ENCODE results near the gene ARHGEF17. TPM values are rescaled to one million over a fixed set of nuclear protein-coding genes. Genes with fewer than 3 reads are reported as not detected.

The ARHGEF17 gene
- polyA plus RNA-seq, 12 donors = 36.2 to 55.1 (median 44.6) TPM; not detected in 1

- DNase-seq = no peak
These were observed 4.0 kb downstream of the ARHGEF17 start for GRCh38 chr11:73312036-73312435.

GRCh38 chr11:73312851-73313327, 4.8 kb downstream of the ARHGEF17 start:
- no peak for DNase-seq

GRCh38 chr11:73313652-73314051, 5.6 kb downstream of the ARHGEF17 start:
- DNase-seq = no peak

DNA sequence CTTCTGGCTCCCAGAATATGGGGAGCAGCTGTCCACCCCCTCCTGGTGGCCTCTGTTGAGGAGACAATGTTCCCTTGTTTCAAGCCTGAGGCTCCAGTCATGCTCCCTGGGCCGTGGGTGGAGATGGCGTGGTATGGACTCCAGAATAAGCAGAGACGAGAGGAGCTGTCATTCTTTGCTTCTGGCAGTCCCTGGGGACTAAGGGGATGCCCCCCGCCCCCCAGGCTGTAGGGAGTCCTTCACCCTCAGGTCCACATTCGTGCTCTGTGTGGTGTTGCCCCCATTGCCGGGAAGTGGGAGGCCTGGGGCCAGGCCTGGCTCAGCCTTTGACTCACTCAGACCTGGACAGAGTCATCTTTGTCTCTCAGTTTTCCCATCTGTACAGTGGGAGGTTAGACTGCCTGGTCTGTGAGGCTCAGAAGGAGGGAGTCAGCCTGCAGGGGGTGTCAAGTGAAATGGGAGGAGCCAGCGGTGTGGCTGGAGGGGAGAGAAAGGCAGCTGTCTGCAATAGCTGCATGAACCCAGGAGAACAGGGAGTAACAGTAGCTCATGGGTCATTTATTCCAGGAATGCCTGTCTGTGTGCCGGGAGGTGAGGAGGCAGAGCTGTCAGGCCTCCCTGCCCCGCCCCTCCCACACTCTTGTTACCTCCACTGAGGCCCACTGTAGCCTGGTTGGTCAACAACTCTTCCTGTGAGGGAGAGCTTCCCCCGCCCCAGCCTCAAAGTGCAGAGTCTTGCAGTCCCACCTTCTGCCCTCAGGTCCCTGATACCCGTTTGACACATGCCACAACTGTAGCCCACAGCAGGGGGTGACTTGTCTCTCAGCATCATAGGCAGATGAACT, 6.3 kb downstream of the ARHGEF17 start:
- DNase-seq = no peak

GRCh38 chr11:73315293-73316020, 7.4 kb downstream of the ARHGEF17 start:
- no peak for DNase-seq

- DNase-seq = no peak
These were observed 8.3 kb downstream of the ARHGEF17 start for GRCh38 chr11:73316422-73316821.

DNA sequence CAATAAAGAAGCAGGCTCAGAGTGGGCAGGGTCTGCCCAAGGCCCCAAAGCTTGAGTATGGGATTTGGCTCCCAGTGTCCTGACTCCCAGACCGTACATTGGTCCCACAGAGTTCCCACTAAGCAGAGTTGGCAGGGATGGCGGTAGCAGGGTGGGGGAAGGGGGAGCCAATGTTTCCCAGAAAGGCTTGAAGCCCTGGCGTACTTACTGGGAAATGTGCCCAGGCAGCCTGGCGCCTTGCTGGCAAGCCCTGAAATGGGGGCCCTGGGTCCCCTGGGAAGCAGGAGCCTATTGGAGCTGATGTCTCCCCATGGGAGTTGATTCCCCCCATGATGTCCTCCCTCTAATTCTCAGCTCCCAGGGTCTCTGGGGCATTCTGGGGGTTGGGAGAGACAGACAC, 9.3 kb downstream of the ARHGEF17 start:
- DNase-seq = no peak

- DNase-seq = no peak
These were observed 9.7 kb downstream of the ARHGEF17 start for GRCh38 chr11:73317803-73318202.

DNA sequence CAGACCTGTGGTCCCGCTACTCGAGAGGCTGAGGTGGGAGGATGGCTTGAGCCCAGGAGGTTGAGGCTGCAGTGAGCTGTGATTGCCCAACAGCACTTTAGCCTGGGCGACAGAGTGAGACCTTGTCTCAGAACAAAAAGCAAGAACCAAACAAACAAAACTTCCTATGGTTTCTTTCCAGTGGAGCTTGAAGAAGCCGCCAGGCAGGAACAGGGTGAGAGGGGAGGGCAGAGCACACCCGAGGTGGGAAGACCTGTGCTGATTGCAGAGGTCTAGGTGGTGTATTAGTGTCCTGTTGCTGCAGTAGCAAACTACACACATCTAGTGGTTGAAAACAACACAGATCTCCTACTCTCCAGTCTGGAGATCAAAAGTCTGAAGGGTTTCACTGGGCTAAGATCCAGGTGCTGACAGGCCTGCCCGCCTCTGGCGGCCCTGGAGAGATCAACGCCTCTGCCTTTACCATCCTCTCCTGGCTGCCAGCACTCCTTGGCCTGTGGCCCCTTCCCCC, 10.5 kb downstream of the ARHGEF17 start:
- DNase-seq = no peak

GRCh38 chr11:73320763-73321603, 12.9 kb downstream of the ARHGEF17 start:
- no peak for DNase-seq

DNA sequence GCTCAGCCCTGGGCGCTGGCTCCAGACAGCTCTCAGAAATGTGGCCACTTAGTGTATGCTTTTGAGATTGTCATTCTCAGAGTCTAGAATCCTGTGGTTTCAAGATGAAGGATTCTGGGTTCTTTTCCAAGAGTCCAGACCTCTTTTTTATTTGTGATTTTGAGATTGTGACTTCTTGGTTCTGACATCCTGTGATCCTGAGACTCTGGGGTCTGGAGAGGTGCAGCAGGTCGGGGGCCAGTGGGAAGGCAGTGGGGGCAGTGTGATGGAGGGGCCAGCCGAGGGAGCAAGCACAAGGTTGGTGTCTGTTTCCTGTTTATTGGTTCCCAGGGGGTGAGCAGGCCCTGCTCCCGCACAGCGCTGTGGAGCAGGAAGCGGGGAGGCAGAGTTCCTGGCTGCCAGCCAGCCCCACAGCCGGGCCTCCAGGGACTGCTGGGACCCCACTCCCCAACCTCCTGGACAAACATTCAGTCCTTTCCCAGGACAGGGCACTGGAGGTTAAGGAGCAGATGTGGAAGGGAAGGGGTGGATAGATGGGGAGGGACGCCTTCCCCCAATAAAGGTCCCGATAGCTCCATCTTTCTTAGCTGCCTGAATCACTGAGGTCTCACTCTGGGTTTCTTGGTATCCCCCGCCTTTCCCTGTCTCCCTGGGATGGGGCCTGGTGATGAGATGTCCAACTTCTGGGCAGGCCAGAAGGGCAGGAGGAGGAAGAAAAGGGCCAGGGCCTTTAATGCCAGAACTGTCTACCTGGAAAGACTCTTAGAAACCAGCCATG, 13.7 kb downstream of the ARHGEF17 start:
- no peak for DNase-seq

DNA sequence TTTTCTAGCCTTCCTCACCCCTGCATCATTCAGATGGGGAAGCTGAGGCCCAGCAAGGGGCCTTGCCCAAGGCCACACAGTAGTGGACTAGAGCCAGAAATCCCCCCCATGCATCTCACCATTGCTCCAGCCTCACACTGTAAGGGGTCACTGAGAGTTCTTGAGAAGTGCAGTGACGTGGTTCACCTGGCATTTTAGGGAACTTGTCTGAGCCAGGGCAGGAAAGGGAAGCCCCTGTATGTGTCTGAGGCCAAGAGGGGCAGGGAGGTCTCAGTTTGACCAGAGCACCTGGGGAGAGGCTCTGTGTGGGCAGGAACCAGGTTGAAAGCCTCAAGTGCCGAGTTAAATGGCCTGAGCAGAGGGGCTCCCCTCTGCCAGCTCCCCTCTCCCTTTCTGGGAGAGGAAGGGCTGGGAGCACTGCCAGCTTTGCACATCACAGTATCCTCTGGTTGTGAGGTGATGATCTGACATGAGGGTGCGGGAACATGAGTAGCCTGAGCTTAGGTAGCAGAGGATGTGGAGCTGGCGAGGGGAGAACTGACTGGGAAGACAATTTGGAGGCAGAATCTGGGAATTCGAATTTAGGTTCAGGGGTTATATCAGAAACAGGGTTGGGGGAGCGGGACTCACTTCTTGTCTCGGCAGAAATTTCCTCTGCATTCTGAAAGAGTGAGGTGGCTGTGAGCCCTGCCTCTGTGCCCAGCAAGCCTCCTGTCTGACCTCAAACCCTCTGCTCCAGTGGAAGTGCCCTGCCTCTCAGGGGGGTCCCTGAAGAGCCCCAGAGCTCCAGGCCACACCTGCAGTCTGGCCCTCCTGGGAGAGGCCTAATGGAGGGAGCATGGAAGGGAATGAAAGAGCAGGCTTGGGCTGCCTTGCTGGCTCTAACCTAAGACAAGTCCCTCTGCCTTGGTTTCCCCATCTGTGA, 14.6 kb downstream of the ARHGEF17 start:
- no peak for DNase-seq

DNA sequence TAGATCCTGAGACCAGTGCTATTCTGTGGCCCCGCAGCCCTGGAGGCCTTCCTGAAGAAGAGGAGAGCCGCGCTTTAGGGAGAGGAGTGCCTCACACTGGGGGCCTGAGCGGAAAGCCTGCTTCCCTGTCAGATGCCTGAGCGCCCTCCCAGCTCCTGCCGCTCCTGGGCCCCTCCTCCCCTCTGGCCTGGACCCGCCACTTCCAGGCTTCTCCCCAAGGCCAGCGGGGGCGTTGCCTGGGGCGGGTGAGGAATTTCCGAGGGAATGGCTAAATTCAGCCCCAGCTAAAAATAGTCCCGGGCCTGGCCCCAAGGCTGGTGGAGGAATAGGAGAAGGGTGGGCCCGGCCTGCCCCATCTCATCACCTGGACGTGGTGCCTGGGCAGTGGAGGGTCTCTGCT, 15.4 kb downstream of the ARHGEF17 start:
- DNase-seq = peak; percentile 76

DNA sequence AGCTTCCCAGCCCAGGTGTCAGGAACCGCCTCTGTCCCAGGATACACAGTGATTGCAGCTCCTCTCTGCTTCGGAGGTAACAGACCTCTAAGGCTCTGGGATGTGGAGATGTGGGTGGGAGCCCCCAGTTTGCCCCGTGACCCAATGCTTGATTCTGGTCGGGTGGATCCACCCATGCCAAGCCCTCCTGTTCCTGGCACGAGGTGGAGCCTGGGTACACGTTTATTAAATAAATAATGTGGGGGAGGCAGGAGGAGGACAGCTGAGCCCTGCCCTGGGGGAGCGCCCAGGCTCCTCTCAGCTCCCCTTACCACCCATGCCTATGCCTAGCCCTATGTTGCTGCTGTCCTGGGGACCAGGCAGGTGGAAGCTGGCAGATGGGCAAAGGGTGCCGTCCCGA, 16.0 kb downstream of the ARHGEF17 start:
- no peak for DNase-seq

DNA sequence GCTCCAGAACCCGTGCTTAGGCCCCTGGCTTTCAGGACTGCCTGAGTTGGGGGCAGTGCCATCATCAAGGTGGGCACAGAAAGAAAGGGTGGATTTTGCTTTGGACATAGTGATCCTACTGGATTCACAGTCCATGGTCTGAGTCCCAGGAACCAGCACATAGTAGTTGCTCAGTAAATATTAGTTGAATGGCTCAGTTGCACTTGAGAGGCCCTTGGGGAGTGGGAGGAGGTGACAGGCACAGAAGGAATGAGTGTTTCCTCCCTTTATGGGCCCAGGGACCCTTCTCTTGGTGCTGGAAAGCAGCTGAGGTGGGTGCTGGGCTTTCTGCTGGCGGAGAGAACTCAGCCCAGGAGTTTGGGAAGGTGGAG, 16.6 kb downstream of the ARHGEF17 start:
- DNase-seq = no peak

DNA sequence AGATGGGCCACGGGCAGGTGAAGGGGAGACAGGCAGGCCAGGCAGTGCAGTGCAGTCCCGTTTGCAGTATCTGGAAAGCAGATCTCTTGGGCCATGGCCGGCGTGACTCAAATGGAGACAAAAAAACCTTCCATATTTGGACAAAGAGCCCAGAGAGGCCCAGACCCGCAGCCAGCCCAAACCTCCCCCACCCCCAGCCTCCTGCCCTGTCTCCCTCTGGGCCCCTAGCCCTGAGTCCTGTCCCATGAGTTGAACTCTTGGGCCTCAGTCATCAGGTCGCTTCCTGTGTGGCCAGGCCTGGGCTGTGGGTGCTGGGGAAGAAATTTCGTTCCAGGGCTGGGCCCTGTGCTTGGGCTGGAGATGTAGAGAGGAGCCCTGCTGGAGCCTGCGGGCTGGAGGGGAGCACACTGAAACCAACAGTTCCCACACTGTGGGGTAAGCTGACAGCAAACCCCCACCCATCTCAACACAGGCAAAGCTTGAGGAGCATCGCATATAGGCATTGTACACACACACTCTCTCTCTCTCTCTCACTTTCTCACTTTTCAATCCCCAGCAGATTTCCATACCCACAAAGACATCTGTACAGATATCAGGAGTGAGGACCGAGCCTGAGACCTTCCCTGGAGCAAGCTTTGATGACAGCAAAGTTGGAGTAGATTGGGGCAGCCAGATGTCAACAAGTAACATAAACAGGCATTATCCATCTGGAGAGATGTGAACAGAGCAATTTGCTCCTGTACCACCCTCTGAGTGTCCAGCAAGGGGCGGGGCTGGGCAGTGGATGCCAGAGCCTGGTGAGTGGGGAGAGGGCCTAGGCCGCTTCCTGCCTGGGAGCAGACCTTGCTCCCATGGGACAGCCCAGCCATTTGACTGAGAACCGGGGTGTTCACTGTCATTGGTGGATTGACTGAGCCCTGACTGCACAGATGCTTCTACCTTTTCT, 17.2 kb downstream of the ARHGEF17 start:
- DNase-seq = no peak

- DNase-seq = no peak
These were observed 19.1 kb downstream of the ARHGEF17 start for GRCh38 chr11:73326929-73327811.
